Stimulated activated CD4-positive, alpha-beta T cell treated with anti-CD3 and anti-CD28 coated beads, Interleukin-4, amount 100 ng/mL, for 1 hour (primary cell): Measurements from ENCODE around the gene C2orf68.
"Not testable (repeated sequence)": the region's sequence is repeated elsewhere in the genome, so short reads cannot be mapped to it uniquely, and the experiment has no call there.

ENCODE experiments used
- DNase-seq: peaks from one replicate; pipeline ENCODE4 v3.0.0-alpha.2; 2020

Gene C2orf68

DNA sequence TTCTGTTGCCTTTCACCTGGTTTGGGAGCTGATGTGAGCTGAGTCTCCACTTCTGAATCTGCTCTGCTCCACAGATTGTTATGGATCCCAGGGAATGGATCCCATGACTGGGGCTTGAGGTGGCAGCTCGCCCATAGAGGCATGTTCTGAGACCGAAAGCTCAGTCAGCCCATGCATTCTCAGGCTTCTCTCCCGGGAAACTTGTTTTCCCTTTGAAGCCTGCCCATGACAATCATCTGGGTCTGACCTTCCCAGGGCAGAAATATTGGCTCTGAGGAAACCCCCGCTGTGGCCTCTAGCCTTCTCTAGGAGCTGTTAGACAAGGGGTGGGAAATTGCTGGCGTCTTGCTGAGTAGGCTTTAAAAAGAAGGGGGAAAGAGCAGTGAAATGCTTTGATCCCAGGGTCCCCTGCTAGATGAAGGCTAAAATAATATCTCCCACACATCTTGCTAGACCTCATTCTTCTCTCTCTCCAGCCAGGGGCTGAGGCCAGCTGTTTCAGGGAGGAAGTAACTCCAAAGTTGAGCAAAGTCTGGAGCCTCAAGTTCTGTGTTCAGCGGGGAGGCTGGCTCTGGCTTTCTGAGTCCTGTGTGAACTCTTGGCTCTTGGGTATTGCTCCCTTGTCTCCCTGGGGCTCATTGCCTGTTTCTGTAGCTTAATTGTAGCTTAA, 32.5 kb downstream of the C2orf68 start:
- DNase-seq = no peak

DNA sequence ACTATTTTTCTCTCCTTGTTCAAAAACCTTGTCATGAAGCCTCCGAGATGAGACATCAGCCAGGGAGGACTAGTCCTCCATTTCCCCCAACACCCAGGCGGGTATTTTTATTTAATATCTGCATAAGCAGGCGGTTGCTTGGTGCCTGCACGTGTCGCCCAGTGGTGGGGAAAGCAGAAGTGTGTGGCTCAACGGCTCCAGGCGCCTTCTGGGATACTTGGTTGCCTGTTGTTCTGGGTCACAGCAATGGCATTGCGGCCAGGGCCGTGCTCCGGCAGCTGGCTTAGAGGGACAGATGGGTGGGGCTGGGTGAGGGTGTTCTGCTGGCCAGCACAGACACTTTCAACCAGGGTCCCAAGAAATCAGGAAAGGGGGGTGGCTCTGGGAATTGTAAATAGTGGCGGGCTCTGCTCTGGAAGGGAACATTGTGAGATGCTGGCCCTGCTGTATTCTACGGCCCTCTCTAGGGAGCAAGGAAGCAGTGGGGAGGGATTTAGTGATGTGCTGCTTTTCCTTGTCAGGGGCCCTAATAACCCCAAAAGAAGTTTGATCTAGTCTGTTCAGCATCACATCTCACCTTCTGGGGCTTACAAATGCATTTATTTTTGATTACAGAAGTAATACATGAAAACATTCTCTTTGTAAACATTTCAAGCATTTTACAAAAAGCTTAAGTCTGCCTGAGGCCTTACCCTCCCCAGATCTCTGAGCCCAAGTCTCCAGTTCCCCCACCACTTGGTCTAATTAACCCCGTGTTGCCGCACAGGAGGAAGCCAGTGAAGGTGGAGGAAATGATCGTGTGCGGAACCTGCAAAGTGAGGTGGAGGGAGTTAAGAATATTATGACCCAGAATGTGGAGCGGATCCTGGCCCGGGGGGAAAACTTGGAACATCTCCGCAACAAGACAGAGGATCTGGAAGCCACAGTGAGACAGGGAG, 33.4 kb downstream of the C2orf68 start:
- peak; percentile 17 for DNase-seq

DNA sequence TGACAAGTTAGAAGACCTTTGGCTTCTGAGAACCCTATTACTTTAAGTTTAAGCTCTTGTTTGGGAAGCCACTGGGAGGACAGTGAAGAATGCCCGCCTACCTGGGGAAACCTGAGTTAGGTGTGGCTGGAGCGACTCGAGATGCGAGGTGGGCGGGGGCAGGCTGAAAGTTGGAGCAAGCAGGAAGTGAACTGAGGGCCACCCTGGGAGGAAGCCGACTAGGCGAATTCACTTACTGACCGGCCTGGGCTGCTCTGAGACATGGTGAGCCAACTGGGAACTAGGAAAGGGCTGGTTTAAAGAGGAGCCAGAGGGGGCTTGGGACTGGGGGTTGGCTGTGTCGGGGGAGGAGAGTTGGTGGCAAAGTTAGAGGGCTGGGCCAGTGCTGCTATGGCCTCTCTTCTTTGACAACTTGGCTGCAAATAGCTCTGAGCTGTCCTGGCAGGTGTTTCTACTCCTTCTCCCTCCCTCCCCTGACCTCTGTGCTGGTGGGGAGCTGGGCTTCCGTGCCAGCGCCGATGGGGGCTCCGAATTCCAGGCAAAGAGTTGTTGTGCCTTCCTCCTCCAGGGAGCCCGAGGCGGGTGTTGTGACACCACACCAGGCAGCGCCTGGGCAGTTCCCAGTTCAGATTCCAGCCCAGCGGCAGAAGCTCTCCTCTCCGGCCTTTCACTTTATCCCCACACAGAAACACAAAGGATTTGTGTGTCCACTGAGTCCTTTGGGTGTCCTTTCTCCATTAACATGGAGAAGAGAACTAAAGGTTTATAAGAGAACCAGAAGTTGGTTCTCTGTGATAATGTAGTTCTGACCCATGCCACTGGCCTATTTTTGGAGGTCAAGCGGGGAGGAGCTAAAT, 34.3 kb downstream of the C2orf68 start, which contains the start of gene VAMP8:
Gene VAMP8 (plus strand): TSS at position 201 of the 857 bp plus-strand sequence. CDS start 61 bp downstream, at position 262.
- DNase-seq = peak; percentile 64

DNA sequence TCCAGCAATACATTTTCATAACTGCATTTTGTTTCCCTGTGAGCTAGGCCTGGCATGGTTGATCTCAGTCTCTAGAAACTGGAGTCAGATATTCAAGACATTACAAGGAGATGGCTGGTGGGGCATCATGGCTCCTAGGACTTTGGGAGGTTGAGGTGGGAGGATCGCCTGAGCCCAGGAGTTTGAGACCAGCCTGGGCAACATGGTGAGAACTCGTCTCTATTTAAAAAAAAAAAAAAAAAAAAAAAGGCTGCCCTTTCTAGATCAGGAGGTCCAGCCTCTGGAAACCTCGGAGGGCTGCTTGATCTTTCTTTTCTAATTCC, 34.8 kb downstream of the C2orf68 start:
- DNase-seq = no peak

DNA sequence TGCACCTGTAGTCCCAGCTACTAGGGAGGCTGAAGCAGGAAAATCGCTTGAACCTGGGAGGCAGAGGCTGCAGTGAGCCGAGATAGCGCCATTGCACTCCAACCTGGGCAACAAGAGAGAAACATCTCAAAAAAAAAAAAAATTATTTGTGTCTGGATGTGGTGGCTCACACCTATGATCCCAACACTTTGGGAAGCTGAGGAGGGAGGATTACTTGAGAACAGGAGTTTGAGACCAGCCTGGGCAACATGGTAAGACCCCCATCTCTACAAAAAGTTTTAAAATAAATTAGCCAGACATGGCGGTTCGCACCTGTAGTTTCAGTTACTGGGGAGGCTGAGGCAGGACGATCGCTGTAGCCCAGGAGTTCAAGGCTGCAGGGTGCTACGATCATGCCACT, 36.1 kb downstream of the C2orf68 start:
- no peak for DNase-seq

DNA sequence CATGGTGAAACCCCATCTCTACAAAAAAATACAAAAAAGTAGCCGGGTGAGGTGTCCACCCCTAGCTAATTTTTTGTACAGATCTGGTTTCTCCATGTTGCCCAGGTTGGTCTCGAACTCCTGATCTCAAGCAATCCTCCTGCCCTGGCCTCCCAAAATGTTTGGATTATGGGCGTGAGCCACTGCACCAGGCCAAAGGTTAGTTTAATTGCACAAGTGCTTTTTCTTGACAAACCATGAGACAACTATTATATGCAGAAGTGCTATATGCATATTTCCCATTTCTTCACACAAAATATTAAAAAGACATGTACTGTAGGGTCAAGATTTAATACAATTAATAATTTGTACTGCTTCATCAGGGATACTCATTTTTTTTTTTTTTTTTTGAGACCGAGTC, 45.6 kb downstream of the C2orf68 start:
- DNase-seq = no peak

DNA sequence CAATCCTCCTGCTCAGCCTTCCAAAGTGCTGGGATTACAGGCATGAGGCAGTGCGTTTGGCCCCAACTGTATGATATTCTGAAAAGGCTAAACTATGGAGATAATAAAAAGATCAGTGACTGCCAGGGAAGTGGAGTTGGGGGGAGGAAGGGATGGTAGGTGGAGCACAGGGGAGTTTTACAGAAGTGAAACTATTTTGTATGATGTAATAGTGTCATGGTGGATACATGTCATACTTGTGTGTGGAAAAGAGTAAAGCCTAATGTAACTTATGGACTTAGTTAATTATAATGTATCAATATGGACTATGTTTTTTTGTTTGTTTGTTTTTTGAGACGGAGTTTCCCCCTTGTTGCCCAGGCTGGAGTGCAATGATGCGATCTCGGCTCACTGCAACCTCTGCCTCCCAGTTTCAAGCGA, 47.7 kb downstream of the C2orf68 start:
- DNase-seq = no peak

DNA sequence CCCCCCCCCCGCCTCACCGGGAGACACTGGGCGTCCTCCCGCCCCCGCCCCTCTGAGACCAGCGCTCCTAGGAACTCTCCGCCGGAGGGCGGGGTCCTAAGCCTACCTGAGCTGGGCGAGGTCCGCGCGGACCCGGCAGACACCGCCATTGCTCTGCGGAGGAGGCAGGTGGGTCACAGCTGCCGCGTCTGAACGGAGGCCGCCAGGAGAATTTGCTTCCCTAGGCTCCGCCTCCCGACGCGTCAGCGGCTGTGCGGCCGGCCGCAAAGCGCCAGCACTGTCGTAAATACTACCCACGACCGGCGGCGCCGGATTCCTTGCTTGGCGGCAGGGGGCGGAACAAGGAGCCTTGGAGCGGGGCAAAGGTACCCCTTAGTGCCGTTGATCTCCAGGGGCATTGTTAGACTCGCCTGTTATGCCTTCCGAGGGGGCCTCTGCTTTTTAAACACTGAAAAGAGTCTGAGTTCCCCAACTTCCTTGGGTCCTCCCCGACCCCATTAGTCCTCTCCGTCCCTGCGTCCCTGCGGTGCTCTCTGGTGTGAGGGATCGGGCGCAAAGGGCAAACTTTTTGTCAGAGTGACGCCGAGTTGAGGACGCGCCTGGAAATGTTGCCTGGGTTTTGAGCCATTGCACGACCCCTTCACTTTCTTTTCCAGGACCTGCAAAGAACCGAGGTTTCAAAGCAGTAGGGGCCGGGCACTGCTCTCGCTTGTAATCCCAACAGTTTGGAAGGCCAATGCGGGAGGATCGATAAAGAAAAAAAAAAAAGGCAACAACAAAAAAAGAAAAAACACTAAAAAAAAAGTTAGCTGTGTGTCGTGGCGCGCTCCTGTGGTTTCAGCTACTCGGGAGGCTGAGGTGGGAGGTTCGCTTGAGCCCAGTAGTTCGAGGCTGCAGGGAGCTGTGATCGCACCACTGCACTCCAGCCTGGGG, 50.3 kb downstream of the C2orf68 start, which contains the start of gene GGCX:
Gene GGCX (minus strand): TSS at position 214 of the 933 bp plus-strand sequence. CDS start 65 bp downstream, at position 149.
- DNase-seq = peak; percentile 96

DNA sequence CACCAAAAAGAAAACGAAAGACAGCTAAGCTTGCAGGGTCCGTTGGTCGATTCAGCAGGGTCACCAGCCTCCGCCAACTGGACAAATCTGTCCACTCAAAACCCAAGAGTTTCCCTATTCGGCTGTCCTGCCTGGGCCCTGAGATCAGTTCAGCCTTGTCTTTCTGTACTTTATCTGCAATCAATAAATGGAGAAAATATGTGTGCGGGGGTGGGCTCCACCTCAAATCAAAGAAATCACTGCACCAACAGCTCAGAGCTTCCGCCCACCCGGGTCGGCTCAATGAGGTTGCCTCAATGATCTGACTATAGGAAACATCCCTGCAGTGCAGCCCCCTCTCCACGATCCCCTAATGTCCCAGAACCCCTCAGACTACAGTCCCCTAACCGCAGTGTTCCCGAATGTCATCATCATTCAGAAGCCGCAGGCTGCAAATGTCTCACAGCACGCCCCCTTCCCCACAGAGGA, 51.0 kb downstream of the C2orf68 start:
- DNase-seq = no peak

DNA sequence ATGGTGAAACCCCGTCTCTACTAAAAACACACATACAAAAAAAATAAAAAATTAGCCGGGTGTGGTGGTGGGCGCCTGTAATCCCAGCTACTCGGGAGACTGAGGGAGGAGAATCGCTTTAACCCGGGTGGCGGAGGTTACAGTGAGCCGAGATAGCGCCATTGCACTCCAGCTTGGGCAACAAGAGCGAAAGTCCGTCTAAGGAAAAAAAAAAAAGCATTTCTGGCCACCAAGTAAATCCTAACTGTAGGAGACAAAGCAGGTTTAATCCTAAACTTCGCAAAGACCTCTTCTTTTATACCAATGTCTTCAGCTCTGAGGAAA, 51.5 kb downstream of the C2orf68 start:
- DNase-seq = not testable (repeated sequence)

DNA sequence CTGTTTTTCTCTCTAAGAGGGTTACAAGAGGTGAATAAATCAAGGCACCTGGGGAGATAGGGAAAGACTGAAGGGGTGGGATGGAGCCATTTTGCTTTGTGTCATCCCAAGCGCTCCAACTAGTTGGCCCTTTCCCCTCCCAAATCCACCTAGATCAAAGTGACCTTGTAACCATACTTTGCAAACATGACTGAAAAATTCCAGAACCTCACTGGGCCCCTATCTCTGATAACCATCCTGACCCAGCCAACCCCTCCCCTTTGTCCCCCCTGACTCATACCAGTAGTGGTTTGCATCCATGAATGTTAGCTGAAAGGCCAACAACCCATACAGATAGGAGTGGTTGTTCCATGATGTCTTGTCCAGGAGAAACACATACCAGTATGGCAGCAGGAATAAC, 53.7 kb downstream of the C2orf68 start:
- no peak for DNase-seq

DNA sequence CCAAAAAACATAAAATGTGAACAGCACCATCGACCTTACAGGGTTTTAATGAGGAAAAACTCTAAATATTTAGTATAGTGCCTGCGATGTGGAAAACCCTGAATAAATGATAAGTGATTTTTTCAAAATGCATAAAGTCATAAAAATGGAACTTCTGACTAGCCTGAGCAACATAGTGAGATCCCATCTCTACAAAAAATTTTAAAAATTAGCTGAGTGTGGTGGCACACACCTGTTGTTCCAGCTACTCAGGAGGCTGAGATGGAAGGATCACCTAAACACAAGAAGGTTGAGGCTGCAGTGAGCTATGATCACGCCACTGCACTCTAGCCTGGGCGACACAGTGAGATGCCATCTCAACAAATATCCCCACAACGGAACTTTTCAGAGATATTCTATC, 54.7 kb downstream of the C2orf68 start:
- DNase-seq = no peak
